Panc1 (cell line): ENCODE results near the gene KMO. TPM values are rescaled to one million over a fixed set of nuclear protein-coding genes. Genes with fewer than 3 reads are reported as not detected.
A peak's percentile ranks its signal among the peaks of the same experiment; 100 is the strongest.

ENCODE experiments used
- ATAC-seq: fragments of 200-7000 bp; cut with Tn5 transposase; 2 replicates; pipeline ENCODE4 v1.9.1; 2020; ENCODE audit warnings: mild to moderate bottlenecking, moderate library complexity
- BruUV-seq: library from RNA; stranded (reverse); fragments of 400-500 nt; replicated peaks from 2 replicates; lab custom pipeline; 2021; lab: Mats Ljungman, UMichigan
- CTCF ChIA-PET: fragments of 300-600 bp; sonication (Branson Sonifier 250); formaldehyde crosslinking; loops from one replicate; lab custom pipeline; 2022; ENCODE audit warnings: antibody characterized with exemption; lab: Charles Lee
- POLR2A ChIA-PET: fragments of 300-600 bp; sonication (Branson Sonifier 250); formaldehyde crosslinking; loops from one replicate; lab custom pipeline; 2022; ENCODE audit warnings: antibody characterized with exemption; lab: Charles Lee
- DNase-seq: peaks from one replicate; pipeline ENCODE4 v3.0.0-alpha.2; 2010; ENCODE audit warnings: low read depth, low spot score
- H3K27ac ChIP-seq: 2 replicates; pipeline ENCODE4 v1.5.1; 2011; ENCODE audit warnings: mild to moderate bottlenecking, low read length, inconsistent platforms
- H3K27me3 ChIP-seq: fragments of 200-500 bp; sonication (Bioruptor generic); 2 replicates; pipeline ENCODE4 v1.6.0; 2014; ENCODE audit warnings: low read length, inconsistent platforms; ENCODE audit not compliant: control insufficient read depth, insufficient read depth
- H3K36me3 ChIP-seq: fragments of 200-500 bp; sonication (Bioruptor generic); 2 replicates; pipeline ENCODE4 v1.5.1; 2014; ENCODE audit warnings: inconsistent platforms, mild to moderate bottlenecking, low read length, moderate library complexity; ENCODE audit not compliant: control insufficient read depth, insufficient read depth
- H3K4me1 ChIP-seq: 2 replicates; pipeline ENCODE4 v1.5.1; 2011; ENCODE audit warnings: inconsistent platforms, mild to moderate bottlenecking, low read length, moderate library complexity; ENCODE audit not compliant: control insufficient read depth, insufficient read depth
- H3K4me3 ChIP-seq, 2 experiments: 2 replicates each; pipeline ENCODE4 v1.5.1; 2011 to 2012; ENCODE audit warnings: low read depth in 2 of 2, low read length in 2 of 2, mild to moderate bottlenecking in 2 of 2, inconsistent platforms in 1 of 2, moderate library complexity in 1 of 2
- H3K9me3 ChIP-seq: fragments of 200-500 bp; sonication (Bioruptor generic); 2 replicates; pipeline ENCODE4 v1.5.1; 2014; ENCODE audit warnings: low read depth, mild to moderate bottlenecking, inconsistent platforms, low read length, moderate library complexity; ENCODE audit not compliant: control insufficient read depth, insufficient read depth
- CTCF ChIP-seq: fragments of 450-650 bp; IDR thresholded peaks from 2 replicates; pipeline ENCODE4 v1.5.1; 2017; ENCODE audit warnings: mild to moderate bottlenecking
- POLR2AphosphoS5 ChIP-seq: IDR thresholded peaks from 2 replicates; pipeline ENCODE4 v1.6.1; 2012; ENCODE audit warnings: mild to moderate bottlenecking, low read depth, low read length, moderate library complexity
- REST ChIP-seq, 2 experiments: IDR thresholded peaks; 2 replicates each; pipeline ENCODE4 v1.6.1; 2011 to 2012; ENCODE audit warnings: low read depth in 2 of 2, control low read depth in 1 of 2, low read length in 1 of 2, mild to moderate bottlenecking in 1 of 2, moderate library complexity in 1 of 2; ENCODE audit not compliant: insufficient read depth in 1 of 2
- SIN3A ChIP-seq: IDR thresholded peaks from 2 replicates; pipeline ENCODE4 v1.6.1; 2012; ENCODE audit warnings: low read depth, mild to moderate bottlenecking, low read length, moderate library complexity, borderline replicate concordance; ENCODE audit not compliant: insufficient read depth
- TCF7L2 ChIP-seq: IDR thresholded peaks from 2 replicates; pipeline ENCODE4 v1.6.1; 2011; ENCODE audit warnings: mild to moderate bottlenecking, low read depth, low read length, inconsistent platforms
- in situ Hi-C: cut with HindIII; loops from 2 replicates; pipeline ENCODE4 v1.10.0; 2016; ENCODE audit warnings: low sequenced_read_pairs, low pct_unique_long_range_greater_than_20kb
- intact Hi-C: fragments of 100-400 bp; cut with micrococcal nuclease; formaldehyde crosslinking; loops from one replicate; pipeline ENCODE4 v1.10.0; 2022; ENCODE audit not compliant: unreplicated experiment
- total RNA-seq: library from RNA; stranded (reverse); gene quantifications from one replicate; pipeline ENCODE4 v1.2.1, GENCODE V29; 2021; ENCODE audit not compliant: unreplicated experiment

KMO gene
- total RNA-seq, 1 experiment from 2014 or later: 1.8 TPM

GRCh38 chr1:241592273-241592958 is 60.2 kb downstream of the KMO start:
- intact Hi-C loops: no loop called here
- H3K27ac ChIP-seq: peak overlapping the region; percentile 73
- POLR2A ChIA-PET: no interaction called here
- BruUV-seq: no TSS peak
- in situ Hi-C loops: no loop called here
- no peaks in the 10 kb centered on the region for H3K9me3 ChIP-seq
- TF ChIP-seq CTCF (no peak), REST (IDR thresholded peaks at IDR 0.05; ENCODE audit: insufficient read depth in 1 of 2, low read depth in 2 of 2, low read length in 1 of 2) (no peak), TCF7L2 (no peak; the same call in 1 of the 2 replicates), SIN3A (no peak), POLR2AphosphoS5 (no peak)
- no peaks in the 10 kb centered on the region for H3K27me3 ChIP-seq
- no peak overlapping the region for H3K4me3 ChIP-seq
- DNase-seq (no peak), ATAC-seq (peak; percentile 83)
- H3K4me1 ChIP-seq: peaks cover 14% of the 10 kb centered on the region
- no peaks in the 10 kb centered on the region for H3K36me3 ChIP-seq
- CTCF ChIA-PET: no interaction called here

- in situ Hi-C loops (no loop called here), intact Hi-C loops (no loop called here)
- no peaks in the 10 kb centered on the region for H3K36me3 ChIP-seq
- DNase-seq: no peak
- BruUV-seq: no TSS peak
- CTCF ChIA-PET: no interaction called here
- no peak for ATAC-seq
- POLR2A ChIA-PET: no interaction called here
- H3K4me3 ChIP-seq: no peak overlapping the region
- no peaks in the 10 kb centered on the region for H3K9me3 ChIP-seq
- TF ChIP-seq TCF7L2: no peak
- TF ChIP-seq POLR2AphosphoS5: no peak
- TF ChIP-seq SIN3A: no peak
- TF ChIP-seq CTCF: no peak
- TF ChIP-seq REST (IDR thresholded peaks at IDR 0.05; ENCODE audit: insufficient read depth in 1 of 2, low read depth in 2 of 2, low read length in 1 of 2): no peak
- H3K4me1 ChIP-seq: peaks cover 14% of the 10 kb centered on the region
- peak overlapping the region; percentile 73; the same call in 1 of the 2 replicates for H3K27ac ChIP-seq
- H3K27me3 ChIP-seq: no peaks in the 10 kb centered on the region
These were observed 61.0 kb downstream of the KMO start for GRCh38 chr1:241593186-241593585.
